Retinal pigment epithelial cell (primary cell): ENCODE results near the gene STXBP1.

ENCODE experiments used
- DNase-seq: peaks from one replicate; pipeline ENCODE4 v3.0.0-alpha.2; 2010; ENCODE audit warnings: low read depth
- H3K4me3 ChIP-seq: 2 replicates; pipeline ENCODE4 v1.5.1; 2011; ENCODE audit warnings: mild to moderate bottlenecking, low read length, control low read depth, moderate library complexity
- CTCF ChIP-seq: conservative IDR thresholded peaks from 2 replicates; pipeline ENCODE4 v1.5.1; 2011; ENCODE audit warnings: low read depth, low read length, control low read depth, inconsistent platforms

Gene STXBP1

GRCh38 chr9:127626752-127627493 is 14.8 kb downstream of the STXBP1 start:
- no peak overlapping the region for H3K4me3 ChIP-seq
- no peak for TF ChIP-seq CTCF
- no peak for DNase-seq

- H3K4me3 ChIP-seq, result no peak overlapping the region
- TF ChIP-seq CTCF, result no peak
- no peak for DNase-seq
Observed at GRCh38 chr9:127627494-127627855, 15.4 kb downstream of the STXBP1 start.

- TF ChIP-seq CTCF, result no peak
- no peak overlapping the region for H3K4me3 ChIP-seq
- DNase-seq, result no peak
Observed at GRCh38 chr9:127628758-127629467, 16.8 kb downstream of the STXBP1 start.

GRCh38 chr9:127629468-127630081 is 17.5 kb downstream of the STXBP1 start:
- no peak for DNase-seq
- no peak overlapping the region for H3K4me3 ChIP-seq
- TF ChIP-seq CTCF, result peak; percentile 47

GRCh38 chr9:127633216-127633862 is 21.3 kb downstream of the STXBP1 start:
- TF ChIP-seq CTCF, result no peak
- no peak overlapping the region for H3K4me3 ChIP-seq
- no peak for DNase-seq

GRCh38 chr9:127634021-127634420 is 21.9 kb downstream of the STXBP1 start:
- no peak for DNase-seq
- H3K4me3 ChIP-seq, result no peak overlapping the region
- no peak for TF ChIP-seq CTCF
